K562 treated with DMSO at 1 percent for 12 hours (cell line): Measurements from ENCODE around the gene UMAD1. TPM values are rescaled to one million over a fixed set of nuclear protein-coding genes. Genes with fewer than 3 reads are reported as not detected.

Experiments
- total RNA-seq: library from RNA; unstranded; fragments of 300-600 nt; gene quantifications from 2 replicates; pipeline ENCODE4 v1.2.3, GENCODE V29; 2022; ENCODE audit not compliant: insufficient read depth

Gene UMAD1
- 7.3 and 19.8 TPM in 2 replicates for total RNA-seq

GRCh38 chr7:7640221-7641128, at the start of gene UMAD1:
Gene UMAD1, plus strand, starts transcription at chr7:7640752. Its CDS starts 32,620 bp downstream, at chr7:7673372.

GRCh38 chr7:7718492-7718891, 77.9 kb downstream of the UMAD1 start, which contains the start of gene RPA3:
Gene RPA3, minus strand, starts transcription at chr7:7718607. Its CDS starts 78,189 bp downstream, at chr7:7640418.

Other genes starting within 250 kb of the UMAD1 start
- gene COL28A1, start 104.9 kb upstream of the UMAD1 start, total RNA-seq: 1.9 TPM in 1 of 2 replicates, not detected in the other
- gene MIOS, start 73.9 kb upstream of the UMAD1 start, total RNA-seq: 9.3 and 19.0 TPM in 2 replicates
- 43.7 and 72.2 TPM in 2 replicates for gene RPA3, start 77.9 kb downstream of the UMAD1 start, total RNA-seq